Right atrium auricular region (tissue), 2 donors: ENCODE measurements around the gene TTLL8. TPM values are rescaled to one million over a fixed set of nuclear protein-coding genes. Genes with fewer than 3 reads are reported as not detected.

Source experiments
- DNase-seq: peaks from one replicate; pipeline ENCODE4 v3.0.0-alpha.2; 2019; ENCODE audit warnings: low spot score
- H3K27ac ChIP-seq, 2 donors: fragments of 200-600 bp; sonication (generic); 1 replicate in 1 of 2; 2 replicates in 1 of 2; pipeline ENCODE4 v1.5.1; 2016 to 2019
- H3K27me3 ChIP-seq, 2 donors: fragments of 200-600 bp; sonication (generic); one replicate each; pipeline versions ENCODE4 v1.5.1 to v1.6.0; 2017 to 2019
- H3K36me3 ChIP-seq: fragments of 200-600 bp; sonication (generic); one replicate; pipeline ENCODE4 v1.5.1; 2016
- H3K4me1 ChIP-seq, 2 donors: fragments of 200-600 bp; sonication (generic); one replicate each; pipeline versions ENCODE4 v1.5.1 to v1.6.0; 2017 to 2019
- H3K4me3 ChIP-seq, 2 donors: fragments of 200-600 bp; sonication (generic); 1 replicate in 1 of 2; 2 replicates in 1 of 2; pipeline ENCODE4 v1.5.1; 2017 to 2019; ENCODE audit warnings: mild to moderate bottlenecking in 1 of 2, moderate library complexity in 1 of 2
- H3K9me3 ChIP-seq, 2 donors: fragments of 200-600 bp; sonication (generic); one replicate each; pipeline ENCODE4 v1.5.1; 2019
- CTCF ChIP-seq, 2 donors: fragments of 200-600 bp; sonication (generic); IDR thresholded peaks; one replicate each; pipeline ENCODE4 v1.5.1; 2019; ENCODE audit warnings: antibody characterized with exemption in 2 of 2
- total RNA-seq, 2 donors: library from RNA; depleted of rRNA; stranded (reverse); fragments of >200 nt; gene quantifications; one replicate each; pipeline ENCODE4 v1.1.0, GENCODE V29; 2016

TTLL8 gene
- total RNA-seq, 2 donors from 2014 or later: not detected

GRCh38 chr22:50051930-50052329 is 6.2 kb downstream of the TTLL8 start:
- Histone ChIP-seq H3K27ac (no peak overlapping the region), H3K36me3 (no peaks in the 10 kb centered on the region), H3K4me1 (no peaks in the 10 kb centered on the region), H3K27me3 (no peaks in the 10 kb centered on the region), H3K9me3 (peaks cover 0 to 11% of the 10 kb centered on the region in 2 donors), H3K4me3 (no peak overlapping the region)
- TF ChIP-seq CTCF (IDR thresholded peaks at IDR 0.05): no peak
- DNase-seq: no peak

GRCh38 chr22:50049299-50050195 is 8.6 kb downstream of the TTLL8 start:
- H3K4me3 ChIP-seq: no peak overlapping the region
- DNase-seq: no peak
- no peaks in the 10 kb centered on the region for H3K36me3 ChIP-seq
- TF ChIP-seq CTCF (IDR thresholded peaks at IDR 0.05): no peak
- no peaks in the 10 kb centered on the region for H3K27me3 ChIP-seq
- no peaks in the 10 kb centered on the region for H3K4me1 ChIP-seq
- H3K27ac ChIP-seq: no peak overlapping the region
- H3K9me3 ChIP-seq: peaks cover 0 to 11% of the 10 kb centered on the region in 2 donors

GRCh38 chr22:50048836-50049235 is 9.3 kb downstream of the TTLL8 start:
- Histone ChIP-seq H3K36me3 (no peaks in the 10 kb centered on the region), H3K9me3 (peaks cover 0 to 11% of the 10 kb centered on the region in 2 donors), H3K27ac (no peak overlapping the region), H3K27me3 (no peaks in the 10 kb centered on the region), H3K4me3 (no peak overlapping the region), H3K4me1 (no peaks in the 10 kb centered on the region)
- no peak for DNase-seq
- no peak for TF ChIP-seq CTCF (IDR thresholded peaks at IDR 0.05)

GRCh38 chr22:50048061-50048765 is 9.9 kb downstream of the TTLL8 start:
- no peak for DNase-seq
- Histone ChIP-seq H3K9me3 (peaks cover 0 to 5% of the 10 kb centered on the region in 2 donors), H3K4me3 (no peak overlapping the region), H3K36me3 (no peaks in the 10 kb centered on the region), H3K4me1 (no peaks in the 10 kb centered on the region), H3K27me3 (no peaks in the 10 kb centered on the region), H3K27ac (no peak overlapping the region)
- no peak for TF ChIP-seq CTCF (IDR thresholded peaks at IDR 0.05)

GRCh38 chr22:50047346-50047745 is 10.8 kb downstream of the TTLL8 start:
- Histone ChIP-seq H3K9me3 (no peaks in the 10 kb centered on the region), H3K27ac (no peak overlapping the region), H3K27me3 (no peaks in the 10 kb centered on the region), H3K36me3 (no peaks in the 10 kb centered on the region), H3K4me1 (no peaks in the 10 kb centered on the region), H3K4me3 (no peak overlapping the region)
- no peak for DNase-seq
- TF ChIP-seq CTCF (IDR thresholded peaks at IDR 0.05): no peak
